HCT116 (cell line): ENCODE data around the gene FRAS1. TPM values are rescaled to one million over a fixed set of nuclear protein-coding genes. Genes with fewer than 3 reads are reported as not detected.

Experiments
- ATAC-seq: fragments of 200-7000 bp; cut with Tn5 transposase; 2 replicates; pipeline ENCODE4 v1.9.1; 2020; ENCODE audit warnings: mild to moderate bottlenecking, moderate library complexity
- BruUV-seq: library from RNA; stranded (reverse); fragments of 400-500 nt; replicated peaks from 2 replicates; lab custom pipeline; 2021; lab: Mats Ljungman, UMichigan
- CTCF ChIA-PET: fragments of 300-600 bp; sonication (Branson Sonifier 250); formaldehyde crosslinking; loops from one replicate; lab custom pipeline; 2021; ENCODE audit warnings: antibody characterized with exemption; lab: Charles Lee
- POLR2A ChIA-PET: fragments of 300-600, 350-600 bp; sonication (Branson Sonifier 250); formaldehyde crosslinking; loops from one replicate; lab custom pipeline; 2021; ENCODE audit warnings: antibody characterized with exemption; lab: Charles Lee
- RAD21 ChIA-PET, 2 experiments: fragments of 300-600 bp; sonication (Branson Sonifier 250); formaldehyde crosslinking; loops; one replicate each; lab custom pipeline; 2023; ENCODE audit warnings: low total read pairs in 2 of 2; ENCODE audit not compliant: uncharacterized antibody in 2 of 2, unreplicated experiment in 2 of 2, low non-redundant PET in 1 of 2; lab: Charles Lee
- DNase-seq: peaks from one replicate; pipeline ENCODE4 v3.0.0-alpha.2; 2010; ENCODE audit warnings: low read depth, low spot score
- H2AFZ ChIP-seq: fragments of 200-600 bp; shearing (Covaris generic), sonication (generic); 2 replicates; pipeline ENCODE4 v1.6.1; 2017; ENCODE audit warnings: low read depth, mixed run types, mixed read lengths, antibody characterized with exemption, low read length; ENCODE audit not compliant: poor library complexity, severe bottlenecking
- H3K27ac ChIP-seq: 2 replicates; pipeline ENCODE4 v1.5.1; 2012; ENCODE audit warnings: low read depth, low read length
- H3K27me3 ChIP-seq: fragments of 200-600 bp; sonication (generic); 2 replicates; pipeline ENCODE4 v1.6.1; 2016; ENCODE audit warnings: mixed run types, low read length, mixed read lengths; ENCODE audit not compliant: insufficient read depth
- H3K36me3 ChIP-seq, 2 experiments: fragments of 200-500 bp in 1 of 2; fragments of 200-600 bp in 1 of 2; sonication (Bioruptor generic) in 1 of 2; sonication (generic) in 1 of 2; 2 replicates each; pipeline versions ENCODE4 v1.5.1 to v1.6.1; 2014 to 2016; ENCODE audit warnings: low read length in 2 of 2, inconsistent platforms in 1 of 2, mixed read lengths in 1 of 2, mixed run types in 1 of 2; ENCODE audit not compliant: insufficient read depth in 2 of 2, control insufficient read depth in 1 of 2
- H3K4me1 ChIP-seq, 2 experiments: fragments of 200-600 bp in 1 of 2; sonication (generic) in 1 of 2; 2 replicates each; pipeline versions ENCODE4 v1.5.1 to v1.6.1; 2012 to 2017; ENCODE audit warnings: low read length in 2 of 2, inconsistent platforms in 1 of 2, mild to moderate bottlenecking in 1 of 2, mixed read lengths in 1 of 2, mixed run types in 1 of 2, moderate library complexity in 1 of 2; ENCODE audit not compliant: insufficient read depth in 2 of 2, control insufficient read depth in 1 of 2
- H3K4me2 ChIP-seq: fragments of 200-600 bp; sonication (generic); 2 replicates; pipeline ENCODE4 v1.6.1; 2017; ENCODE audit warnings: mixed run types, low read length, mixed read lengths
- H3K4me3 ChIP-seq, 2 experiments: fragments of 200-600 bp in 1 of 2; sonication (generic) in 1 of 2; replicated peaks in 1 of 2; 2 replicates each; pipeline ENCODE4 v1.5.1; 2011 to 2016; ENCODE audit warnings: low read length in 2 of 2, control low read depth in 1 of 2, low read depth in 1 of 2, mild to moderate bottlenecking in 1 of 2, mixed read lengths in 1 of 2, mixed run types in 1 of 2
- H3K79me2 ChIP-seq: fragments of 200-600 bp; sonication (generic); 2 replicates; pipeline ENCODE4 v1.6.1; 2017; ENCODE audit warnings: mild to moderate bottlenecking, mixed run types, low read length, moderate library complexity, mixed read lengths; ENCODE audit not compliant: insufficient read depth
- H3K9ac ChIP-seq: fragments of 200-600 bp; sonication (generic); 2 replicates; pipeline ENCODE4 v1.6.1; 2016; ENCODE audit warnings: low read length, mixed read lengths
- H3K9me2 ChIP-seq: fragments of 200-600 bp; sonication (generic), shearing (Covaris generic); 2 replicates; pipeline ENCODE4 v1.6.1; 2017; ENCODE audit warnings: mixed run types, mild to moderate bottlenecking, moderate library complexity; ENCODE audit not compliant: insufficient read depth
- H3K9me3 ChIP-seq, 2 experiments: fragments of 200-500 bp in 1 of 2; fragments of 200-600 bp in 1 of 2; sonication (Bioruptor generic) in 1 of 2; sonication (generic) in 1 of 2; 2 replicates each; pipeline ENCODE4 v1.6.1; 2014 to 2017; ENCODE audit warnings: low read length in 2 of 2, mixed read lengths in 2 of 2, inconsistent platforms in 1 of 2, low read depth in 1 of 2, mild to moderate bottlenecking in 1 of 2, mixed run types in 1 of 2, moderate library complexity in 1 of 2; ENCODE audit not compliant: control insufficient read depth in 1 of 2, insufficient read depth in 1 of 2
- H4K20me1 ChIP-seq: fragments of 200-600 bp; sonication (generic), shearing (Covaris generic); 2 replicates; pipeline ENCODE4 v1.6.1; 2017; ENCODE audit warnings: mixed run types, mild to moderate bottlenecking, moderate library complexity; ENCODE audit not compliant: insufficient read depth
- ATF3 ChIP-seq: IDR thresholded peaks from 2 replicates; pipeline ENCODE4 v1.6.1; 2012
- CBX3 ChIP-seq: IDR thresholded peaks from 2 replicates; pipeline ENCODE4 v1.6.1; 2012; ENCODE audit warnings: low read depth
- EGR1 ChIP-seq: IDR thresholded peaks from 2 replicates; pipeline ENCODE4 v1.6.1; 2012; ENCODE audit warnings: low read depth
- ELF1 ChIP-seq: IDR thresholded peaks from 2 replicates; pipeline ENCODE4 v1.6.1; 2012; ENCODE audit warnings: low read depth, borderline replicate concordance
- EZH2 ChIP-seq: fragments of 200-600 bp; sonication (generic); IDR thresholded peaks from 2 replicates; pipeline ENCODE4 v1.6.1; 2017; ENCODE audit warnings: antibody characterized with exemption, mixed run types
- JUND ChIP-seq: IDR thresholded peaks from 2 replicates; pipeline ENCODE4 v1.6.1; 2012
- MAX ChIP-seq: IDR thresholded peaks from 2 replicates; pipeline ENCODE4 v1.6.1; 2012
- RAD21 ChIP-seq: IDR thresholded peaks from 2 replicates; pipeline ENCODE4 v1.6.1; 2012; ENCODE audit warnings: low read depth, mild to moderate bottlenecking
- REST ChIP-seq: IDR thresholded peaks from 2 replicates; pipeline ENCODE4 v1.6.1; 2012; ENCODE audit warnings: low read depth
- SIN3A ChIP-seq: IDR thresholded peaks from 2 replicates; pipeline ENCODE4 v1.6.1; 2012; ENCODE audit warnings: low read depth
- SP1 ChIP-seq: IDR thresholded peaks from 2 replicates; pipeline ENCODE4 v1.6.1; 2012; ENCODE audit warnings: low read depth
- SRF ChIP-seq: IDR thresholded peaks from 2 replicates; pipeline ENCODE4 v1.6.1; 2012; ENCODE audit warnings: low read depth
- TCF7L2 ChIP-seq: IDR thresholded peaks from 2 replicates; pipeline ENCODE4 v1.7.0; 2011; ENCODE audit warnings: borderline replicate concordance, inconsistent platforms; ENCODE audit not compliant: insufficient read depth, insufficient read length; ENCODE audit errors: extremely low read depth
- YY1 ChIP-seq: IDR thresholded peaks from 2 replicates; pipeline ENCODE4 v1.6.1; 2011; ENCODE audit warnings: low read length, low read depth, moderate library complexity, mild to moderate bottlenecking; ENCODE audit not compliant: insufficient replicate concordance; ENCODE audit errors: extremely low read depth
- ZBTB33 ChIP-seq: IDR thresholded peaks from 2 replicates; pipeline ENCODE4 v1.6.1; 2011; ENCODE audit warnings: mild to moderate bottlenecking, low read length, moderate library complexity; ENCODE audit not compliant: insufficient replicate concordance; ENCODE audit errors: extremely low read depth
- intact Hi-C: fragments of 100-400 bp; cut with micrococcal nuclease; formaldehyde crosslinking; loops from 2 replicates; pipeline ENCODE4 v1.10.0; 2022
- total RNA-seq: library from RNA; stranded (reverse); gene quantifications from one replicate; pipeline ENCODE4 v1.2.1, GENCODE V29; 2021; ENCODE audit not compliant: unreplicated experiment

The FRAS1 gene
- total RNA-seq, 1 experiment from 2014 or later = 33.5 TPM

GRCh38 chr4:78298618-78299017, 241.5 kb downstream of the FRAS1 start:
- H3K9ac ChIP-seq = no peak overlapping the region
- TF ChIP-seq YY1 (no peak), RAD21 (no peak), ATF3 (no peak), SP1 (no peak), MAX (no peak), SRF (no peak), TCF7L2 (no peak), JUND (no peak), ELF1 (no peak), EZH2 (no peak), EGR1 (no peak), SIN3A (no peak), CBX3 (no peak)
- intact Hi-C loops = no loop called here
- H3K9me3 ChIP-seq = no peaks in the 10 kb centered on the region
- DNase-seq (no peak), ATAC-seq (no peak)
- peaks cover 2 to 15% of the 10 kb centered on the region in 2 experiments; a peak in 3 of 4 replicates for H3K4me1 ChIP-seq
- H3K4me3 ChIP-seq = no peak overlapping the region
- no peaks in the 10 kb centered on the region for H3K27me3 ChIP-seq
- no peak overlapping the region for H3K4me2 ChIP-seq
- no peaks in the 10 kb centered on the region for H4K20me1 ChIP-seq
- POLR2A ChIA-PET = no interaction called here
- CTCF ChIA-PET = no interaction called here
- no peak overlapping the region for H2AFZ ChIP-seq
- H3K36me3 ChIP-seq = no peaks in the 10 kb centered on the region
- BruUV-seq = no TSS peak
- RAD21 ChIA-PET = no interaction called here
- H3K9me2 ChIP-seq = no peaks in the 10 kb centered on the region
- no peaks in the 10 kb centered on the region for H3K79me2 ChIP-seq
- no peak overlapping the region for H3K27ac ChIP-seq

- ChIA-PET CTCF (no interaction called here), RAD21 (no interaction called here), POLR2A (no interaction called here)
- intact Hi-C loops = no loop called here
- H3K79me2 ChIP-seq = no peaks in the 10 kb centered on the region
- no peak overlapping the region for H3K27ac ChIP-seq
- no TSS peak for BruUV-seq
- peaks cover 0 to 7% of the 10 kb centered on the region in 2 experiments; a peak in 1 of 4 replicates for H3K4me1 ChIP-seq
- DNase-seq (no peak), ATAC-seq (no peak)
- no peaks in the 10 kb centered on the region for H3K9me3 ChIP-seq
- H3K27me3 ChIP-seq = no peaks in the 10 kb centered on the region
- no peaks in the 10 kb centered on the region for H3K36me3 ChIP-seq
- no peaks in the 10 kb centered on the region for H4K20me1 ChIP-seq
- no peak overlapping the region for H3K4me2 ChIP-seq
- H2AFZ ChIP-seq = no peak overlapping the region
- H3K9ac ChIP-seq = no peak overlapping the region
- H3K9me2 ChIP-seq = no peaks in the 10 kb centered on the region
- no peak overlapping the region for H3K4me3 ChIP-seq
- TF ChIP-seq EGR1 = no peak
- TF ChIP-seq ZBTB33 = no peak
- no peak for TF ChIP-seq MAX
- TF ChIP-seq REST = no peak
- no peak for TF ChIP-seq SIN3A
These were observed 242.4 kb downstream of the FRAS1 start for GRCh38 chr4:78299565-78299972.
